Stimulated activated naive B cell treated with anti-CD40 and anti-IgM and Interleukin-4, amounts not matched to agents 10 μg/mL and 1 μg/mL and 100 μg/mL, for 72 hours (primary cell): ENCODE results near the gene TESK1.
A peak's percentile ranks its signal among the peaks of the same experiment; 100 is the strongest.
"Not testable (repeated sequence)": the region's sequence is repeated elsewhere in the genome, so short reads cannot be mapped to it uniquely, and the experiment has no call there.

ENCODE experiments used
- ATAC-seq, 2 donors: fragments of 150-1000 bp; cut with Tn5 transposase; replicated peaks; 2 replicates each; pipeline ENCODE4 v1.10.0; 2021; ENCODE audit warnings: moderate library complexity in 1 of 2
- DNase-seq: peaks from one replicate; pipeline ENCODE4 v3.0.0; 2021
- H3K27ac Mint-ChIP-seq: one replicate; pipeline ENCODE4 v1.8.0; 2022; ENCODE audit warnings: mild to moderate bottlenecking, mixed read lengths
- H3K27me3 Mint-ChIP-seq, 2 donors: one replicate each; pipeline ENCODE4 v1.8.0; 2022; ENCODE audit warnings: mixed read lengths in 2 of 2
- H3K36me3 Mint-ChIP-seq, 2 donors: one replicate each; pipeline ENCODE4 v1.8.0; 2022; ENCODE audit warnings: mixed read lengths in 2 of 2, mild to moderate bottlenecking in 1 of 2
- H3K4me1 Mint-ChIP-seq, 2 donors: one replicate each; pipeline ENCODE4 v1.8.0; 2022; ENCODE audit warnings: mixed read lengths in 2 of 2, mild to moderate bottlenecking in 1 of 2
- H3K4me3 Mint-ChIP-seq, 2 donors: one replicate each; pipeline ENCODE4 v1.8.0; 2022; ENCODE audit warnings: mild to moderate bottlenecking in 2 of 2, mixed read lengths in 2 of 2, moderate library complexity in 1 of 2
- H3K9me3 Mint-ChIP-seq, 2 donors: one replicate each; pipeline ENCODE4 v1.8.0; 2022; ENCODE audit warnings: mixed read lengths in 2 of 2, mild to moderate bottlenecking in 1 of 2

Gene TESK1

DNA sequence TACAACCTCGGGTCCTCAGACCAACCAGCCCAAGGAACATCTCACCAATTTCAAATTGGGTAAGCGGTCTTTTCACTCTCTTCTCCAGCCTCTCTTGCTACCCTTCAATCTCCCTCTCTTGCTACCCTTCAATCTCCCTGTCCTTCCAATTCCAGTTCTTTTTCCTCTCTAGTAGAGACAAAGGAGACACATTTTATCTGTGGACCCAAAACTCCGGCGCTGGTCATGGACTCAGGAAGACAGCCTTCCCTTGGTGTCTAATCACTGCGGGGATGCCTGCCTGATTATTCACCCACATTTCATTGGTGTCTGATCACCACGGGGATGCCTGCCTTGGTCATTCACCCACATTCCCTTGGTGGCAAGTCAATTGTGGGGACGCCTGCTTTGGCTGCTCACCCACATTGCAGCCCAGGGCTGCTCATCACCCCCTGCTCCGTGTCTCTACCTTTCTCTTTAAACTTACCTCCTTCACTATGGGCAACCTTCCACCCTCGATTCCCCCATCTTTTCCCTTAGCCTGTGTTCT lies 32.4 kb downstream of the TESK1 start:
- H3K9me3 Mint-ChIP-seq, result peaks cover 6 to 14% of the 10 kb centered on the region in 2 donors
- DNase-seq, H3K27me3 Mint-ChIP-seq, ATAC-seq: not testable (repeated sequence)
- H3K4me1 Mint-ChIP-seq, result peaks cover 69 to 88% of the 10 kb centered on the region in 2 donors
- peaks cover 20 to 26% of the 10 kb centered on the region in 2 donors for H3K36me3 Mint-ChIP-seq
- H3K27ac Mint-ChIP-seq, result peak overlapping the region; percentile 90
- peak overlapping the region; percentile 37 to 53 for H3K4me3 Mint-ChIP-seq

DNA sequence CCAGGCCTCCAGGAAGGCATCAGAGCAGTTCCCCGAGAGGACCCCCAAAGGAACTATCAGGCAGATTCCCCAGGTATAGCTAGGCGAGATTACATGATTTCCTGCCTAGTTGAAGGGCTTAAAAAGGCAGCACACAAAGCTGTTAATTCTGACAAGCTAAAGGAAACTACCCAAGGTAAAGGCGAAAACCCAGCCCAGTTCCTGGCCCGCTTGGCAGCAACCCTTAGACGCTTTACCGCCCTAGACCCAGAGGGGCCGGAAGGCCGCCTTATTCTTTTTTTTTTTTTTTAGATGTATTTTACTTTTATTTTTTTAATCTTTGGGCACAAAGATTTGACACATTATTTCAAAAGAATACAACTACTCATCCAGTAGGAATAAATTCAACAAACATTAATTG lies 33.7 kb downstream of the TESK1 start:
- H3K27ac Mint-ChIP-seq, result peak overlapping the region; percentile 90
- H3K4me3 Mint-ChIP-seq, result not testable (repeated sequence)

GRCh38 chr9:35639225-35639624 lies 34.2 kb downstream of the TESK1 start:
- not testable (repeated sequence) for H3K27me3 Mint-ChIP-seq, DNase-seq
- ATAC-seq, result peak; percentile 18 to 33
- H3K9me3 Mint-ChIP-seq, result peaks cover 8 to 14% of the 10 kb centered on the region in 2 donors
- H3K27ac Mint-ChIP-seq, result peak overlapping the region; percentile 90
- H3K36me3 Mint-ChIP-seq, result peaks cover 24 to 31% of the 10 kb centered on the region in 2 donors
- H3K4me3 Mint-ChIP-seq, result peak overlapping the region; percentile 46 to 63
- peaks cover 71 to 91% of the 10 kb centered on the region in 2 donors for H3K4me1 Mint-ChIP-seq

More for the DNA sequence above, 33.7 kb downstream of the TESK1 start:
- DNase-seq, H3K27me3 Mint-ChIP-seq, ATAC-seq: not testable (repeated sequence)
- peaks cover 24 to 31% of the 10 kb centered on the region in 2 donors for H3K36me3 Mint-ChIP-seq
- peaks cover 73 to 92% of the 10 kb centered on the region in 2 donors for H3K4me1 Mint-ChIP-seq
- peaks cover 8 to 14% of the 10 kb centered on the region in 2 donors for H3K9me3 Mint-ChIP-seq

DNA sequence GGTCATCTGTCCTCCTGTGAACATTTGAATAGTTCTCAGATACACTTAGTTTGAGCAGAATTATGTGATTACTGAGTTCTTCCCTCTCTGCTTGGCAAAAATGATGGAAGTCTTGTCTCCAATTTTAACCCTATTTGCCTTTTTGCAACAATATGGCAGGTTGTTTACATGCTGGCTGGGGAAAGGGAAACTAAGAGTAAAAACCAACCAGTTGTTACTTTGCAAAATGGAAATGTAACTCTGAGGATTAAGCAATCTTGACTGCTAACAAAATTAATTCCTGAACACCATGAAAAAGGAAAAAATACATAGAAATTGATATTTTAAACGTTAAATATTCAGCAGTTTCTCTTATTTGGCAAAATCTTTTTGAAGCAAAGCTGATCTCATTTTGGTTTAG lies 34.6 kb downstream of the TESK1 start:
- peak overlapping the region; percentile 90 for H3K27ac Mint-ChIP-seq
- ATAC-seq (no peak), DNase-seq (no peak)
- no peaks in the 10 kb centered on the region for H3K27me3 Mint-ChIP-seq
- H3K9me3 Mint-ChIP-seq, result peaks cover 8 to 14% of the 10 kb centered on the region in 2 donors
- H3K36me3 Mint-ChIP-seq, result peaks cover 25 to 33% of the 10 kb centered on the region in 2 donors
- H3K4me1 Mint-ChIP-seq, result peaks cover 72 to 91% of the 10 kb centered on the region in 2 donors
- peak overlapping the region; percentile 46 to 63 for H3K4me3 Mint-ChIP-seq

GRCh38 chr9:35640431-35640830 lies 35.4 kb downstream of the TESK1 start:
- DNase-seq, H3K27me3 Mint-ChIP-seq, ATAC-seq: not testable (repeated sequence)
- Mint-ChIP-seq H3K36me3 (peaks cover 27 to 35% of the 10 kb centered on the region in 2 donors), H3K9me3 (peaks cover 8 to 14% of the 10 kb centered on the region in 2 donors), H3K27ac (peak overlapping the region; percentile 84), H3K4me1 (peaks cover 68 to 91% of the 10 kb centered on the region in 2 donors), H3K4me3 (peak overlapping the region; percentile 55 to 62)

GRCh38 chr9:35641478-35641877 lies 36.4 kb downstream of the TESK1 start:
- H3K4me3 Mint-ChIP-seq, result peak overlapping the region in 1 of 2 donors; percentile 37
- H3K9me3 Mint-ChIP-seq, result peaks cover 8 to 14% of the 10 kb centered on the region in 2 donors

DNA sequence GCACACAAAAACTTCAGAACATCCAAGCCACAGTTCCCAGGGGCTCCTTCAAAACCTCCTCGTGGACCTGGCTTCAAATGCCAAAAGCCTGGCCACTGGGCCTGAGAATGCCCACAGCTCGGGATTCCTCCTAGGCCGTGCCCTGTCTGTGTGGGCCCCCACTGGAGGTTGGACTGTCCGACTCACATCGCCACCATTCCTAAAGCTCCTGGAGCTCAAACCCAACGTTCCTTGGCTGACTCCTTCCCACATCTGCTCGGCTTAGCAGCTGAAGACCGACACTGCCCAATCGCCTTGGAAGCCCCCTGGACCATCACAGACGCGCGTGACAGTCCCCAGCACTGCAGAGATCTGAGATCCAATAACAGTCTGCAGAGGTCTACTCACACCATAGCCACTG lies 38.0 kb downstream of the TESK1 start:
- no peaks in the 10 kb centered on the region for H3K27me3 Mint-ChIP-seq
- no peak for ATAC-seq
- peaks cover 25 to 27% of the 10 kb centered on the region in 2 donors for H3K36me3 Mint-ChIP-seq
- H3K4me1 Mint-ChIP-seq, result peaks cover 55 to 88% of the 10 kb centered on the region in 2 donors
- peak overlapping the region; percentile 90 for H3K27ac Mint-ChIP-seq
- no peak overlapping the region for H3K4me3 Mint-ChIP-seq
- H3K9me3 Mint-ChIP-seq, result peaks cover 4 to 6% of the 10 kb centered on the region in 2 donors
- DNase-seq, result no peak

More at GRCh38 chr9:35641478-35641877, 36.4 kb downstream of the TESK1 start:
- peak overlapping the region; percentile 91 for H3K27ac Mint-ChIP-seq
- peaks cover 64 to 91% of the 10 kb centered on the region in 2 donors for H3K4me1 Mint-ChIP-seq
- not testable (repeated sequence) for H3K27me3 Mint-ChIP-seq, DNase-seq, ATAC-seq
- peaks cover 31 to 35% of the 10 kb centered on the region in 2 donors for H3K36me3 Mint-ChIP-seq

GRCh38 chr9:35645736-35646135 lies 40.7 kb downstream of the TESK1 start:
- not testable (repeated sequence) for H3K27me3 Mint-ChIP-seq, ATAC-seq, DNase-seq, H3K9me3 Mint-ChIP-seq
- Mint-ChIP-seq H3K27ac (peak overlapping the region; percentile 91), H3K4me3 (peak overlapping the region; percentile 87 to 100), H3K4me1 (peaks cover 62 to 93% of the 10 kb centered on the region in 2 donors), H3K36me3 (peaks cover 14% of the 10 kb centered on the region in 2 donors)

DNA sequence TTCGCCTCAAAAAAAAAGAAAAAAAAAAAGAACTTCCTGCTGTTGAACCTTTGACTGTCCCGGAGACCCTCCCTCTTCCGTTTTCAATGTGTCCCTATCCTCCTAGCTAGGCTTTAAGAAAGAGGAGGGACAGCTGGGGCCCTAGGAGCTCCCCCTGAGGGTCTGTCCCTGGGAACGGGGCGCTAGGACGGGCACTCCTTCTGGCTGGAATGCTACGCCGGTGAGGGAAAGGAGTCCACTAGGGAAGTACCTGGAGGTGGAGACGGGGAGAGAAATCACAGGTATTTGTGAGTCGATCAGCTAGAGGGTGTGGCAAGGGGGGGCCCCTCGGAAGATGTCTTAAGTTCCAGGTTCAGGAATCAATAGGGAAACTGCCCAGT lies 41.1 kb downstream of the TESK1 start:
- H3K4me3 Mint-ChIP-seq, result peak overlapping the region; percentile 87 to 100
- DNase-seq, result no peak
- no peak for ATAC-seq
- H3K4me1 Mint-ChIP-seq, result peaks cover 62 to 93% of the 10 kb centered on the region in 2 donors
- H3K27me3 Mint-ChIP-seq, result no peaks in the 10 kb centered on the region
- H3K36me3 Mint-ChIP-seq, result peaks cover 10% of the 10 kb centered on the region in 2 donors
- peaks cover 0 to 1% of the 10 kb centered on the region in 2 donors for H3K9me3 Mint-ChIP-seq
- H3K27ac Mint-ChIP-seq, result peak overlapping the region; percentile 91

DNA sequence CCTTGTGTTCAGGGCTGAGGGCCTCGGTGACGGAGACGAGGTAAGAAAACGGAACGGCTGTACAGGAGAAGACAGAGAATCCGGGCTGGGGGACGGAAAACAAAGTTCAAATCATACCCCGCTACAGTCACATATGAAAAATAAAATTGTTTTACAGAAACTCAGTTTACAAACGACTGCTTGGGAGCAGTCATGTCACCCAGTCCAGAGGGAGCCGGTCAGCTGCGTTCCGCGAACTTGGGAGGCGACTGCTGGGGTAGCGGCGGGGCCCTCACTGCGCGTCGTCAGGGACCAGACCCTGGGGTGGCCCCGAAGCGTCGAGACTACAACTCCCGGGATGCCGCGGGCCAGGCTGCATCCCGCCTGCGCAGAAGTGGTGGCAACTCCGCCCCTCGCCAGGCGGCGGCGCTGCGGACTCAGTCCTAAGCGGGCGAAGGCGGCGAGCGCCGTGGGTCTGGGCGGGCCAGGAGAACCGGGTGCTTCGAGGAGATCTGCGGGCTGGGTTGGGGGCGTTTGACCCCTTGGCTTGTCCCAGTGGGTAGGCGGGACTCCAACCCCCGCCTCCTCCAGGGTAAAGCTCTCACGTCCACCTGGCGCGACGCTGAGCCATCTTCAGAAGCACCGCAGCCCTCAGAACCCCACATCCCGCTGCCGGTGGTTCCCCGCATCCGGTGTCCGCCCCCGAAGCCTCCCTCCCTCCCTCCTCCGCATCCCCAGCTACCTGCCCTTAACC lies 41.6 kb downstream of the TESK1 start:
- Mint-ChIP-seq H3K36me3 (peaks cover 9 to 10% of the 10 kb centered on the region in 2 donors), H3K4me3 (peak overlapping the region; percentile 87 to 100), H3K27ac (peak overlapping the region; percentile 91), H3K27me3 (no peaks in the 10 kb centered on the region), H3K4me1 (peaks cover 60 to 93% of the 10 kb centered on the region in 2 donors), H3K9me3 (peaks cover 0 to 1% of the 10 kb centered on the region in 2 donors)
- DNase-seq, result peak; percentile 88
- ATAC-seq, result peak; percentile 82 to 84

DNA sequence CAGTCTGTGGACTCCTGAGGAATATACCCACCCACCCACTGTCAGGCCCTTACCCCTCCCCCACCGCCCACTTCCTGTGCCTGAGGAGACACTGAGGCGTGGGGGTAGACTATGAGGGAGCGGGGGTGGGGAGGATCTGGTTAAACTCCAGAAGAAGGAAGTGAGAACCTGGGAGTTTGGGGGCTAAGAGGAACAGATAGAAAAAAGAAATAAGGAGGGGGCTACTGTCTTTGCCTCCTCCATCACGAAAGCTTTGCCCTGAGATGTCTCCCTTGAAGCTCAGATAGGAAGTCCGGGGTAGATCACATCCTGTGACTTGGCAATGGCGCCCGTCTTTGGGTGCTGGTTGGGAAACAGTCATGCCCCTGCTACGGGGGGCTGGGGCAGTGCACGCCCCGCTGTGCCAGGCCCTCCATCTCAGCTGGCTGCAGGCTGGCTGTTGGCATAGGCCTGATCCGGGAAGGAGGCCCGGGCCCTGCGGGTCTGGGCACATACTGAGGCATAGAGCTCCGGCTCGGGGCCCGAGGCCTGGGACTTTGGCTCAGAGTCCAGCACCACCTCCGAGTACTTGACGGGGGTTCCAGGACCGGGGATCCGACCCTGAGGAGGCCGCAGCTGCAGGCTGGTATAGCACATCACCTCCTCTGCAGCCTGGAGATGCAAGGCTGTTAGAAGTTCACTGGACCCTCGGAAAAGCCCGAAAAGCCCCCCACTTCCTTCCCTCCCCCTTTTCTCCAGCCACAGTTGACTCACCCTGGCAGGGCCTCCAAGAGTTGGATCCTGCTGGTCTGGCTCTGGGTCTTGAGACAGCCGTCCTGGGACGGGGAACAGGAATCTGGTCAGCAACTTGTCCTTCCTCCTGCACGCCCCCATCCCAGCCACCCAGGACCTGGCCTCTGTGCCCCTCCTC lies 44.6 kb downstream of the TESK1 start:
- peak overlapping the region; percentile 51 to 82 for H3K4me3 Mint-ChIP-seq
- no peaks in the 10 kb centered on the region for H3K9me3 Mint-ChIP-seq
- H3K27me3 Mint-ChIP-seq, result no peaks in the 10 kb centered on the region
- H3K4me1 Mint-ChIP-seq, result peaks cover 41 to 75% of the 10 kb centered on the region in 2 donors
- no peak for DNase-seq
- H3K27ac Mint-ChIP-seq, result peak overlapping the region; percentile 87
- ATAC-seq, result no peak
- H3K36me3 Mint-ChIP-seq, result peaks cover 1 to 5% of the 10 kb centered on the region in 2 donors

DNA sequence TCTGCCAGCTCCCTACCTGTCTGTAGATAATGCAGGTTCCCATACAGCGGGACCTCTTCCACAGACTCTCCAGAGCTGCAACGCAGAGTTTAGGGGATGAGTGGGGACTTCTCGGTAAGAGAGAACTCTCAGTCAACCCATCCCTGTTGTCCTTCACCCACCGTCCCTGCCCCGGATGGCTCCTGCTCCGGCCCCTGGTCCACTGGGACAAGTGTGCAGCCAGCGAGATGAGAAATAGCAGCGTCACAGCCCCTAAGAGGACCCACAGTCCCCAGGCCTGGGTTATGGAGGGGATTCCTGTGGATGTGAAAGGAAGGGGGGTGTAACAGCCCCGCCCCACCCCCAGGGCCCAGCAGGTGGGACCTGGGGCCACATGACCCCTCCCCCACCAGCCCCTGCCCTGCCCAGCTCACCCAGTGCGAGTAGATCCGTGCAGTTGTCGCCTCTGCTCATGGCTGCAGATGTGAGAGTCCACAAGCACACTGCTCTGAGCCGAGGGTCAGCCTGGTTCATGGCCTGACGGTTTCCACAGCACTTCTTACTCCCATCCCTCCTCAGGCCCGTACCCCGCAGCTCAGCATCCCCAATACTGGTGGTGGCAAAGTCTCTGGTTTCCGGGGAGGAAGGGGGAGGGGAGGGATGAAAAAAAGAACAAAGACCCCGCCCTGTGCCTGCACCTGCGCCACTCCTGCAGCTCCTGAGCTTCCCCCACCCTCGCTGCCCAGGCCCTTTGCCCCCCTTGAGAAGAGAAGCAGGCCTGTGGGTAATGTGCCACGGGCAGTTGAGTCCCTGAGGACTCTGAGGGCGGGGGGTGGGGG lies 45.5 kb downstream of the TESK1 start, which contains the start of gene SIT1:
TSS of gene SIT1 (minus strand) at position 591 of the 818 bp plus-strand sequence. CDS start at position 513, 78 bp downstream.
- DNase-seq (no peak), ATAC-seq (no peak)
- Mint-ChIP-seq H3K27ac (peak within 1 kb of the TSS; percentile 87), H3K4me3 (peak within 1 kb of the TSS; percentile 51 to 82), H3K27me3 (no peaks in the 10 kb centered on the region), H3K36me3 (peaks cover 0 to 4% of the 10 kb centered on the region in 2 donors), H3K9me3 (no peaks in the 10 kb centered on the region), H3K4me1 (peaks cover 41 to 67% of the 10 kb centered on the region in 2 donors)
